Endometrial microvascular endothelial cells (primary cell): Measurements from ENCODE around the gene CSRP2. TPM values are rescaled to one million over a fixed set of nuclear protein-coding genes. Genes with fewer than 3 reads are reported as not detected.

Experiments
- in situ Hi-C: cut with HindIII; loops from 2 replicates; pipeline ENCODE4 v1.10.0; 2017; ENCODE audit warnings: low sequenced_read_pairs, low pct_unique_long_range_greater_than_20kb; ENCODE audit errors: inconsistent ontology term
- total RNA-seq: library from RNA; depleted of rRNA; stranded (reverse); fragments of >200 nt; gene quantifications from one replicate; pipeline ENCODE4 v1.2.3, GENCODE V29; 2015; ENCODE audit errors: inconsistent ontology term

CSRP2 gene
- total RNA-seq = 3.0 TPM

DNA sequence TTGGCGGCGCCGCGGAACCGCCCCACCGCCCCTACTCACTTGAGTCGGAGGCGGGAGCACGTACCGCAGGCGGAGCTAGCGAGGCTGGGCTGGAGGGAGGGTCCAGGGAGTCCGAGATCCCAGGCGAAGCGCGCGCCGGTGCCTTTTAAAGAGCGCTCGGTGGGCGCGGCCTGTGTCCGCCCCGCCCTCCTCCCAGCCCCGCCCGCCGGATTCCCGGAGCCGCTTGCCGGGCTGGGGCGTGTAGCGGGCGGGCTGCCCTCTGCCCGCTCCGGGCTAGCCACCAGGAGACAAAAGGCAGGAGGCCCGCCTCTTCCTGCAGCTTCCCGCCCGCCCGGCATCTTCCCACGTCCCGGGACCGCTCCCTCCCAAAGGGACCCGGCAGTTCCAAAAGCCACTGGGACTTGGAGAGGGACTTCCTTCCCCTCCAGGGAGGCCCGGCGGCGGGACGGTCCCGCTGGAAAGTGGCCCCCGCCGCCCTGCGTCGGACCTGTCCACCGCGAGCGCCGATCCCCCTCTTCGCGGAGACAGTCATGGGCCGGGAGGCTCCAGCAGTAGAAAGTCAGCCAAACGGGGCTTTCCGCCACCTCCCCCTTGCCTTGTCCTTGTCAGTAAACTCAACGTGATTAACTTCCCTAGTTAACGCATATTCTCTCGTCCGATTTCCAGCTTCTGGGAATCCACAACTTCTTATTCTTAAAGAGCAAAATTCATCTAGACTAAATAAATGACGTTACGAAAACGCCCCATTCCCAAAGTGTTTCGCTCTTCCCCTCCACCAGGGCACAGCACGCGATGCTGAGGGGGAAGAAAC lies at the start of gene CSRP2:
Gene CSRP2 (minus strand): TSS at position 121 of the 811 bp plus-strand sequence. CDS start 12,759 bp downstream, outside the sequence.
- in situ Hi-C loops = no loop called here

DNA sequence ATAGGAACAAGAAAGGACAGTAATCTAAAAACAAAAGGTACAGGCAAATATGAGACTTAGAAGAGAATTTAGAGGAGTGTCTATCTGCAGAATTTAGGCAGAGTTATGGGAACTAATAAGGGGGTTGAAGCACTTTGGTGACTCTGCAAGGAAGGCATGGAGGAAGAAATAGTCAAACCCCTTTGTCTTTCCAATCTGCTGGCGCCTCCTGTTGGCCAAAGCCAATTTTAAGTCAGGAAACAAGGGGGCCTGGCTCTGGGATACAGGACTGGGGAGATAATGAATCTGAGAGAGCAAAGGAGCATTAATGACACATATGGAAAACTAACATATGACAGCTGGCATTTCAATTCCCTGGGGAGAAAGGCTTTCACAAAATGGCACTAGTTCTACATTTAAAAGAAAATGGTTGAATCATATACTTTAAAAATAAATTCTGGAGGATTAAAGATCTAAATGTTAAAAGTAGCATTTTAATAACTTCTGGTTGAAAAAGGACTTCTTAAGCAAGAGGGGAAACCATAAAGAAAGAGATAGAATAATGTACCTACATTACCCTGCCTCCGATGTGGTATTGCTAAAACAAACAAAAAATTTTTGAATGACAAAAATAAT lies 48.5 kb upstream of the CSRP2 start:
- in situ Hi-C loops = no loop called here

DNA sequence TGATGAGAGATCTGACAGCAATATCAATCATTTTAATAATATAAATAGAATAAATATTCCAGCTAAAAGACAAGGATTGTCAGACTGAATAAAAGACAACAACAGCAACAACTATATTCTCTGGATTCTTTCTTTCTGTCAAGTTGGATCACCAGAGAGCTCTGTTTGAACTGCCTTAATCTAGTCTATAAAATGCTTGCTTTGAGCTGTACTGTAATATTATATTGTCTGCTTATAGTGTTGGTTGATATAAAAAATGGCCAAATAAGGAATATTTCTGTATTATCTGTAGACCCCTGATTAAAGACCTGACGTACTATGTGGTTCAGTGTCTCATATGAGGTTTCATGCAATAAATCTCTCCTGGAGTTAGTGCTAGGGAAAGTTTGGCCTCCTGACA lies 46.3 kb upstream of the CSRP2 start:
- in situ Hi-C loops = no loop called here

DNA sequence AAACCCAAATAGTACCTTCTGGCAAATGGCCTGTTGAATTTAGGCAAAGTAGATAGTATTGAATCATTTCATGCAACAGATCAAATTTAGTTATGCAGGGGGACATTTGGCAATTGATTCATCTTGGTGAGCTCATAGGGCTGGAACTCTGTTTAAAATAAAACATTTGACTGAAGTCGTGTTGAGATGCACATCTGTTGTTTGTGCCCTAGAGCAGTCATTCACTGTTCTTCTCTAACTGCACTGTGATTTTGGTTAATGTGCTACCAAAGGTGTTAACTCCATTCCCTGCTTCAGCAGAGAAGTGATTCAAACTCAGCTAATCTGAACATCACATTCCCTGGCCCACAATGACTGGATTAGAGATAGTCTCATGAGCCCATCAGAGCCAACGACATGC lies 44.0 kb upstream of the CSRP2 start:
- in situ Hi-C loops = no loop called here

DNA sequence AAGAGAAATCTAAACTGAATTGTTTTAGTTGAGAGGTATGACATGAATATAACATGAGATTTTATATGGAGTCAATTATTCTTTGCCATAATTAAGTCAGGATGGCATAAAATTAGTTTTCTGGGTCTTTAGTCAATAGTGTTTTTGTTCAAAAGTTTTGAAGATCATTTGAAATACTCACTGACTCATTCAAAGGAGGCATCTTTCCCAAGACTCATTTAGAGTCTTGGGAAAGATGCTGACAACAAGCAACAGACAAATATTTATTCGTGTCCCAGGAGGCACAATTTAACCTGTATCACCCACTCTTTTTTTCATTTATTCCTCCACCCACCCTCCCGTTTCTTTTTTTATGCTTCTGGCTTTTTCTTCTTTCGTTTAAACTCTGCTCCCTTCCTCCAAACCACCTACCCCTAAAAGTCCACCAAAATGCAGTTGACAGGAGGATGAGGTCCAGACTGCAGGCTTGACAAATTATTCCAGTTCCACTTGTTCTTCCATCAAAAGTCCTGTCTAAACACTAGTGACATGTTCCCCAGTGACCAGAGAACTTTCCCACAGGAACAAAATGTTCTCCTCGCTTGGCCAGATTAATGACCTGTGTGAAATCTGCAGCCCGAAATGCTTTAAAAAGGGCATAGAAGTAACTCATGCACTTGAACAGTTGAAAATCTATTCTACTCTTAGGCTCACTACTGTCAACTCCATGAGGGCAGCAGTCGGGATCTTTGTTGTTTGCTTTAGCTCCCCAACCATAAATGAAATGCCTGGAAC lies 43.3 kb upstream of the CSRP2 start:
- in situ Hi-C loops = no loop called here

DNA sequence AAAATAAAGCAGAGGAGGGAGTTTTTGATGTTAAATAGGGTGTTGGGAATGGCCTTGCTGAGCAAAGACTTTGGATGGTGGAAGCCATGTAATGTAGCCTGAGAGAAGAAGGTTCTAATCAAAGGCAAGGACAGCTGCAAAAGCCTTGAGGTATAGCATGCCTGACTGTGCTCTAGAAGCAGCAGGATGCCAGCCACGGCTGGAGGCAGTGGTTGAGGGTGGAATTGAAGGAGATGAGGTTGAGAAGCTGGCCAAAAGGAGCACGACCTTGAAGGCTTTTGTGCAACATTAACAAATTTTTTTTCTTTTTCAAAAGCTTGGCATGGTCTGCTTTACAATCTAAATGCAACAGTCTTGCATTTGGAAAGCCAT lies 42.3 kb upstream of the CSRP2 start:
- in situ Hi-C loops = no loop called here

DNA sequence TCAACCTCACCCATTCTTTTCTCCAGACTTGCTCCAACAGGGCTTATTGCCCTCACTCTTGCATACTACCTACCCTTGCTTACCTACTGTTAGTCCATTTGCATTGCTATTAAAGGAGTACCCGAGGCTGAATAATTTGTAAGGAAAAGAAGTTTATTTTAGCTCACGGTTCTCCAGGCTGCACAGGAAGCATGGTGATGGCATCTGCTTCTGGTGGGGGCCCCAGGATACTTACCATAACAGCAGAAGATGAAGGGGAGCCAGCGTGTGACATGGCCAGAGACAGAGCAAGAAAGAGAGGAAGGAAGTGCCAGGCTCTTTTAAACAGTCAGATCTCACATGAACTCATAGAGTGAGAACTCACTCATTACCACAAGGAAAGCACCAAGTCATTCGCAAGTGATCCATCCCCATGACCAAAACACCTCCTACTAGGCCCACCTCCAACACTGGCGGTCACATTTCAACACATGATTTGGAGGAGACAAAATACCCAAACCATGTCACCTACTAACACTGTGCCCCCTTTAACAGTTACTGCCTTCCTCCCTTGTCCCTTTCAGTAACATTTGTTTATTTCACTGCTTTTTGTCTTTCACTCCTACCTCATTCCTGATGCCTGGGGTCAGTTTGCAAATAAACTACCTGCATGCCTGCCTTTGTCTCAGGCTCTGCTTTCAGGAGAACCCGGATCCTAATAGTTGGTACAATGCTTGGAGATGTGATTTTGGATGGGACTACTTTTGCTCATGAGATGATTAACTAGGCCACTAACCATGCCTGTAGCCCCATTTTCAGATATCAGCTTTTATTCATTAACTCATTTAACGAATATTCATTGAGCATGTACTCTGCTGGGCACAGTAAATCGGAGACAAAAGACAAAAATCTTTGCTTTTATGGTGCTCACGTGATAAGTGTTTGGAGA lies 41.6 kb upstream of the CSRP2 start:
- in situ Hi-C loops = no loop called here

DNA sequence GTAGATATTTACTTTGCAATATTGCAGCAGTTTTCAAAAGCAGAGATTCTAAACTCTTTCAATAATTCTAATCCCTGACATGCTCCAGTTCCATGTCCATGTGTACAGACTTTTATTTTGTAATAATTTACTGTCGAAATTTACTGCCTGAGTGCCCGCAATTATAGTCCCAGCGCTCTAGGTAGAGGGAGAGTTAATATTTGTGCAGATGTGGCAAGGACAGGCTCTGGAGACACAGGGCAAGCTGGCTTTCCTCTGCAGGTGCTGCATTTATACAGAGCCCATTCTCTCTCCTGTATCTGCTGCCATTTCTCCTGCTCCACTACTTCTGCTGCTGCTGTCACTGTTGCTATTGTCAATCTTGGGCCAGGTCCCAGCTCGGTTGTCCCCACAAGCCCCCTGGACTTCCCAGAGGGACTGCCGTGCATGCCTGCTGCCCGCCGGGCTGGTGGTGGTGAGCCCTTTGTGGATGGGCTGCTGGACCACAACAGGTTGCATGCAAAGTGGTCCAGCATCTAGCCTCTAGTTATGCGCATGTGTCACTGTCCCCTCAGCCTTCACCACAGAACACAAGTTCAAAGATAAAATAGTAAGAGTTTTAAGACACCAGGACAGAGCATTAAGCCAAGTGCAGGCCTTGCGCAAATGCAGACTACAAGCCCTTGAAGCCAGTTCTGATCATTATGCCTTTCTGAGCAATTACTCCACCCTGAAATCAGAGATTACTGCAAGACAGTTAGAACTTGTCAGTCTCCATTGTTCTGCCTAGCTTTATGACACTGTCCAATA lies 40.8 kb upstream of the CSRP2 start:
- in situ Hi-C loops = no loop called here

DNA sequence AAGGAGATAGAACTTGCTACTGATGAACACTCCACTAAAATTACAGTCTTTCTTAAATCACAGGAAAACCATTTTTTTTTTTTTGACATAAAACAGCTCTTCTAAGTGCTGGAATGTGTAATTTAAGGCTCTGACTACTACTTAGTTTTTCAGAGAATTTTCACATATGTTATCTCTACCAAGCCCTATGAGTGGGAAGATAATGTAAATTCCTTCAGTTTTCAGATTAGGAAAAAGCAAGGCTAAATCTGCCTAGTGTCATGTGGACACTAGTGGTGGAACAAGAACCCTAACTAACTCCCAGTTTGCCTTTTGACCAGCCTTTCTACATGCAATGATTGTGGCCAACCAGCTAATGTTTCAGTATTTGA lies 37.3 kb upstream of the CSRP2 start:
- in situ Hi-C loops = no loop called here

DNA sequence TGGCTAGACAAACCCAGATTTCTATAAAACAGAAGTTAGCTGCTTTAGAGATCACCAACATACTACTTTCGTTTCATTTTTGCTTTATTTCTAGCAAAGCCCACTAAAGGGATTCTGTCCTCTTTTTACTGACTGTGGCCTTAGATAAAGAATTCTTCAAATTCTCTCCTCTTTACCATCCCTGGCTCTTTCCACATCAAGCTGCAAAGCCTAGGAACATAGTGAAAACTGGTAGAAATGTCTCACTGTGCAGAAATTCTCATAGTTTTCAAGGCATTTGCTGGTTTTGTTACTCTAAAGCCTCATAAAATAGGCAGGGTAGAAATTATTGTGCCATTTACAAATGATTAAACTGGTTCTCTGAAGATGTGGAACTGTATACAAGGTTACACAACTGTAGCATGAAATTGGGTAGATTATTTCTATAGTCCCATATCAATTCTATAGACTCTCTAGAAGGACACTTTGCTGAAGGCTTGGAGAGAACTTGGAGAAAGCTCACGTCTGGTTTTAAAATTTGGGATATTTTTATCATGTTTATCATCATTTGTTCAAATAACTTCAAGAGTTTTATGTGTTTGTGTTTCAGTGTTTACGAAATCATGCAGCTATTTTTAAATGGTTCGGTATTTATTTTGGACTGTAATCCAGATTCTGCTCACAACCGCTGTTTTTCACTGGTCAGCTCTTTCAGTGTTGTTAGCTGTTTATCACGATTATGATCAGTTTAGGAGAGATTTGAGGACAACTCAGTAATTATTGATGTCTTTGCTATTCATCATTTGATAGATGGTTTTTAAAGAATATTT lies 36.7 kb upstream of the CSRP2 start:
- in situ Hi-C loops = no loop called here

DNA sequence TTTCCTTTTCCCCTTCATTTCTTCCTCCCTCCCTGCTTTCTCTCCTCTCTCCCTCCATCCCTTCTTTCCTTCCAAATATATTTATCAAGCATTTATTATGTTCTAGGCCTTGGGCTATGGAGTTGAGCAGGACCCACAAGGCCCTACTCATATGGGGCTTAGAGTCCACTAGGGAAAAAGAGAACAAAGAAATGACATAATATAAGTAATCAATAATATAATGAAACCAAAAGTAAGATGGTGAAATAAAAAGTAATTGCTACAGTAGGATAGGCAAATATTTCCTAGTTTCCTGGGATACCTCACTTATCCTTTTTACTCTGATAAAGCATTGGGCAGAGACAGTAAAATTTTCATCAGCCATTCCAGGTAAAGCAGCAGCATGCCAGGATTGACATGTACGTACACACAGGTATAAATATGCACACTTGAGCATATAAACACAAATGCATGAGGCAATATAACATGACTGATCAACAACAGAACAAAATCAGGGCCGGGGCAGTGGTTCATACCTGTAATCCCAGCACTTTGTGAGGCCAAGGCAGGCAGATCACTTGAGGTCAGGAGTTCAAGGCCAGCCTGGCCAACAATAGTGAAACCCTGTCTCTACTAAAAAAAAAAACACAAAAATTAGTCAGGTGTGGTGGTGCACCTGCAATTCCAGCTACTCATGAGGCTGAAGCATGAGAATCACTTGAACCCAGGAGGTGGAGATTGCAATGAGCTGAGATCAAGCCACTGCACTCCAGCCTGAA lies 35.5 kb upstream of the CSRP2 start:
- in situ Hi-C loops = no loop called here

DNA sequence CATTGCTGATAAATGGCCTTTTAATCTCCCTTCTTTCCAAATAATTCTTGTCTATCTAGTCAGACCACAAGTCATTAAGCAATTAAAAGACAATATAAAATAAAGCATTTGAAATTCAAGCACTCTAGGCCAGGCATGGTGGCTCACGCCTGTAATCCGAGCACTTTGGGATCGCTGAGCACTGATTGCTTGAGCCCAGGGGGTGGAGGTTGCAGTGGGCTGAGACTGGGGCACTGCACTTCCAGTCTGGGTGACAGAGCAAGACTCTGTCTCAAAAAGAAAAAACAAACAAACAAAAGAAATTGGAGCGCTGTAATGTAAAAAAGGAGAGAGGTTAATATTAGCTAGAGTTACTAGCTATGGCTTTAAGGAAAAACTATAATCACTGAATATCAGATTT lies 30.5 kb upstream of the CSRP2 start:
- in situ Hi-C loops = no loop called here

DNA sequence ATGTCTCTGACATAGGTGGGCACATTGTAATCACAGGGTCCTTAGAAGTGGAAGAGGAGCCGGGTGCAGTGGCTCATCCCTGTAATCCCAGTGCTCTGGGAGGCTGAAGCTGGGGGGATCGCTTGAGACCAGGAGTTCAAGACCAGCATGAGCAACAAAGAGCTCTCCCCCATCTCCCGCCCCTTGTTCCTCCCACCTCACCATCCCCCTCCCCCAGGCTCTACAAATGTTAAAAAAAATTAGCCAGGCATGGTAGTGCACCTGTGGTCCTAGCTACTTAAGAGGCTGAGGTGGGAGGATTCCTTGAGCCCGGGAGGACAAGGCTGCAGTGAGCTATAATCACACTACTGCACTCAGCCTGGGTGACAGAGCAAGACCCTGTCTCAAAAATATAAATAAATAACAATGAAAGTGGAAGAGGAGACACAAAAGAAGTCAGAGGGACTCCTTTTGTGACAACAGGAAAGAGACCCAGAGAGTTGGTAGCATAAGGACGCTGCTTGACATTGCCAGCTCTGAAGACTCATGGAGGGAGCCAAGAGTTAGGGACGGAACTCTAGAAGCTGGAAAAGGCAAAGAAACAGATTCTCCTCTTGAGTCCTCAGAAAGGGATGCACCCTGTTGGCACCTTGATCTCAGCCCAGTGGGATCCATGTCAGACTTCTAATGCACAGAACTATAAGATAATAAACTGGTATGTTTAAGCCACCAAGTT lies 29.6 kb upstream of the CSRP2 start:
- in situ Hi-C loops = no loop called here

DNA sequence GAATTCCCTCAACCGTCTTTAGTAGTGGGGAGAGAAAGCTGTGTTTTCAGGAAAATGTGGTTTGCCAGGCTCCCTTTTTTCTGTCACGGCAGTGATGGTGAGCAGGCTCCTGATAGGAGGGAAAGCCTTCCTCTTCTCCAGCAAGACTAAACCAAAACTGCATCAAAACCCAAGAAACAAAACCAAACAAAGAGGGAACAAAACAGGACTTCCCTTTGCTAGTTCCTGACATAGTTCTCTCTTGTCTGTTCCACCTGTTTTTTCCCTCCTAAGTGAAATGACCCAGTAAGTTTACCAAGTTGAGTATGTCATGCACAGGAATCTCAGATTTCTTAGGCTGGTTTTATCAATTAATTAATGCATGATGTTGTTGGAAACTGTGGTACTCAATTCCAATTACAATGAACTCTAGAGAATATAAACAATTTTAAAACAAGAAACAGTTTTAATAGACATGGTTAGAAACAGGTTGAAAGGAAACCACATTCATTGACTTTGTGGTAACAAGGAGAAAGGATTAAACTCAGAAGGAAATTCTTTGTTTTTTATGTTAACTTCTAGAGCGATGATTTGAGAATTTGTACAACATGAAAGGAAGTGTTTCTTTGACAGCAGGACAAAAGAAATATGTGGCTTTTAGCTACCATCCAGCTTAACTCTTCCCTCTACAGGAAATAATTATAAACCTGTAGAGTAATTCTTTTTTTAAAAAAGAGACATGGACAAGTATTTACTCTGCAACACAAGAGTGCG lies 23.0 kb upstream of the CSRP2 start:
- in situ Hi-C loops = no loop called here

DNA sequence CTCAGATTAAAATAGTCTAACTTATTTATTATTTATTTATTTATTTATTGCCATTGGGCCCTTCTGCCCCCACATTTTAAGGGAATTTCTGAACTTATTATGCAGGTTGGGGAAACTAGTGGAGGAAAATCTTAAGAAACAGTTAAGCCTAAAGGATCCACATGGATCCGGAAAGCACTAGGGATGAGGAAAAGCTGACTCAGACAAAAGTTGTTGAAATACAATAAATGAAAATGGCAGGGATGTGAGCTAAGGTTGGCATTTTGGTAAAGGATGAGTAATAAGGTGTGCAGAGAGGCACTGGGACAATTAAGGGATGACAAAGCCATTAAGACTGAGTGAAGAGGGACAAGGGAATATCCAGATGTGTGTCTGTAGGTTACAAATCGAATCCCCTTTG lies 20.7 kb upstream of the CSRP2 start:
- in situ Hi-C loops = no loop called here

DNA sequence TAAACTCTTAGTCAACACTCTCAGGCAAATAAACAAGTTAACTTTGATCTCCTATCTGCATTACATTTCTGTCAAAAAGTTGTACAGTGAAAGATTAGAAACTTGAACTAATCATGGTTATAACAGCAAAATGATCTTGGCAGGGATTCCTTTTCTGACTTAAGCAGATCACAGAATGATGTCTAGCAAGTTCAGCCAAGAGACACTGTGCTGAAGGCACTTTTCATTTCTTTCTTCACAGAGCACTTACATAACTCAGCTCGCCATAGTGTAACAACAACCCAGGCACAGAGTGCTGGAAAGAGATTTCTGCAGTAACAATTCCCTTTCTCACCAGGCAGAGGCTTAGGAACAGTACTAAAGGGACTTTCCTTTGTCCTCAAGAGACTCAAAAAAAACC lies 19.6 kb upstream of the CSRP2 start:
- in situ Hi-C loops = no loop called here
